Measurements from ENCODE around the gene PARP15.

DNA sequence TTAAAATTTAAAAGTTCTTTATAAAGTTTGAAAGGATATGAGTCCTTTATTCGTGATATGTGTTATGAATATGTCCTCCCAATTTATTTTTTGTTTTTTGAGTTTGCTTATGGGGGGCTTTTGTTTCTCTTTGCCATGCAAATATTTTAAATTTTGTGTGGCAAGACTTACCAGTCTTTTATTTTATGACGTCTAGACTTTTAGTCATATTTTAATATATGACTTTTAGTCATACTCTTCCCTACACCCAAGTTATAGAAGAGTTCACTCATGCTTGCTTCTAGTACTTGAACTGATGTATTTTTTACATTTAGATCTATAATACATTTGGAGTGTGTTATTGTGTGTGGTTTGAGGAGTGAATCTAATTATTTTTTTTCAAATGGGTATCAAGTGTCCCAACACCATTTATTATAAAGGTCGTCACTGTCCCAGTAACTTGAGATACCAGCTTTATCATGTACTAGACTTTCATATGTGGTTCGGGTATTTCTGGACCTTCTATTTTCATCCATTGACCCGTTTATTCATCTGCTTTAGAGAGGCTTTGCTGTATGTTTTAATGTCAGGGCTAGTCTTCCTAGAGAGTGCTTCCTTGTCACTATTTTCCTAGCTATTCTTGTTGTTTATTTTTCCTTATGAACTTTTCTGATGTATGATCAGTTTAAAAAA is 755 bp downstream of the PARP15 start:
- TF ChIP-seq POLR2A (IDR thresholded peaks at IDR 0.05; ENCODE audit: low read depth, low read length): no peak
- TF ChIP-seq POLR2AphosphoS5 (IDR thresholded peaks at IDR 0.05; ENCODE audit: low read depth, low read length): no peak

Data from GM12891 (cell line).